CD4-positive, alpha-beta T cell (primary cell): Measurements from ENCODE around the gene WDR3. TPM values are rescaled to one million over a fixed set of nuclear protein-coding genes. Genes with fewer than 3 reads are reported as not detected.

Experiments used
- ATAC-seq: fragments of 200-7000 bp; cut with Tn5 transposase; one replicate; pipeline ENCODE4 v1.10.0; 2022; ENCODE audit warnings: mild to moderate bottlenecking; ENCODE audit not compliant: poor library complexity
- CTCF ChIA-PET: fragments of 350-600 bp; sonication (Branson Sonifier 250); formaldehyde crosslinking; loops from one replicate; lab custom pipeline; 2021; ENCODE audit warnings: antibody characterized with exemption, inconsistent platforms; lab: Charles Lee
- POLR2A ChIA-PET: fragments of 350-600 bp; sonication (Branson Sonifier 250); formaldehyde crosslinking; loops from one replicate; lab custom pipeline; 2021; ENCODE audit warnings: antibody characterized with exemption, inconsistent platforms; lab: Charles Lee
- DNase-seq, 14 experiments: peaks; one replicate each; pipeline ENCODE4 v3.0.0-alpha.2; 2013 to 2020; ENCODE audit warnings: mixed read lengths in 2 of 14
- H3K27ac ChIP-seq, 2 donors: one replicate each; pipeline versions ENCODE4 v1.5.1 to v1.7.0; 2013; ENCODE audit warnings: low read length in 2 of 2, low read depth in 1 of 2, mild to moderate bottlenecking in 1 of 2
- H3K27me3 ChIP-seq, 2 experiments: 1 replicate in 1 of 2; 2 replicates in 1 of 2; pipeline versions ENCODE4 v1.6.1 to v1.7.0; 2013; ENCODE audit warnings: low read length in 2 of 2, control low read depth in 1 of 2, mild to moderate bottlenecking in 1 of 2, moderate library complexity in 1 of 2; ENCODE audit not compliant: insufficient read depth in 2 of 2, control insufficient read depth in 1 of 2
- H3K36me3 ChIP-seq: one replicate; pipeline ENCODE4 v1.6.1; 2013; ENCODE audit warnings: low read length, control low read depth; ENCODE audit not compliant: insufficient read depth
- H3K4me1 ChIP-seq: one replicate; pipeline ENCODE4 v1.6.1; 2013; ENCODE audit warnings: low read length, control low read depth; ENCODE audit not compliant: insufficient read depth
- H3K4me3 ChIP-seq: one replicate; pipeline ENCODE4 v1.5.1; 2013; ENCODE audit warnings: mild to moderate bottlenecking, low read length, moderate library complexity
- H3K9me3 ChIP-seq, 2 experiments: 1 replicate in 1 of 2; 2 replicates in 1 of 2; pipeline versions ENCODE4 v1.6.1 to v1.7.0; 2013; ENCODE audit warnings: low read length in 2 of 2, mild to moderate bottlenecking in 2 of 2, control low read depth in 1 of 2, moderate library complexity in 1 of 2; ENCODE audit not compliant: control insufficient read depth in 1 of 2, insufficient read depth in 1 of 2
- H3K27ac Mint-ChIP-seq: one replicate; pipeline ENCODE4 v1.8.0; 2020; ENCODE audit warnings: mixed read lengths
- H3K27me3 Mint-ChIP-seq: one replicate; pipeline ENCODE4 v1.8.0; 2021; ENCODE audit warnings: mixed read lengths
- H3K36me3 Mint-ChIP-seq: one replicate; pipeline ENCODE4 v1.8.0; 2021; ENCODE audit warnings: low read depth, mixed read lengths
- H3K4me1 Mint-ChIP-seq: one replicate; pipeline ENCODE4 v1.8.0; 2021; ENCODE audit warnings: low read depth, mixed read lengths
- H3K4me3 Mint-ChIP-seq: one replicate; pipeline ENCODE4 v1.8.0; 2020; ENCODE audit warnings: mild to moderate bottlenecking, mixed read lengths
- H3K9me3 Mint-ChIP-seq: one replicate; pipeline ENCODE4 v1.8.0; 2020; ENCODE audit warnings: mixed read lengths
- CTCF ChIP-seq: fragments of 200-600 bp; IDR thresholded peaks from one replicate; pipeline ENCODE4 v1.8.0; 2022; ENCODE audit warnings: antibody characterized with exemption, mild to moderate bottlenecking
- intact Hi-C, 2 experiments: fragments of 100-400 bp; cut with DNase I in 1 of 2; cut with micrococcal nuclease in 1 of 2; formaldehyde crosslinking; loops; one replicate each; pipeline versions ENCODE4 v1.15.1 to v1.9.0; 2023 to 2025; cut with DNase I, micrococcal nuclease
- total RNA-seq, 174 experiments: library from RNA in 2 of 174; stranded (reverse) in 2 of 174; gene quantifications; one replicate each; pipeline ENCODE4 v1.2.3 and lab custom pipeline; 2021 to 2026

WDR3 gene
- total RNA-seq, 2 experiments from 2014 or later: 5.8 to 7.5 TPM

- H3K27me3 ChIP-seq: no peaks in the 10 kb centered on the region
- H3K36me3 ChIP-seq: peaks cover 23% of the 10 kb centered on the region
- H3K9me3 ChIP-seq: no peaks in the 10 kb centered on the region
- ChIA-PET POLR2A (interaction anchor here (0.7 to 1.2 kb wide), 3 partner anchors 13 to 562 kb away, joined by 3 read pairs; no protein-coding TSS in a partner anchor), CTCF (no interaction called here)
- DNase-seq (peak in 1 of 14 experiments; percentile 3), ATAC-seq (no peak)
- Mint-ChIP-seq H3K4me1 (peaks cover 80% of the 10 kb centered on the region), H3K27me3 (no peaks in the 10 kb centered on the region), H3K36me3 (peaks cover 50% of the 10 kb centered on the region), H3K4me3 (peak overlapping the region; percentile 96), H3K9me3 (no peaks in the 10 kb centered on the region), H3K27ac (peak overlapping the region; percentile 92)
- no peak for TF ChIP-seq CTCF
- H3K27ac ChIP-seq: peak overlapping the region; percentile 83 to 90
- H3K4me3 ChIP-seq: peak overlapping the region; percentile 89
- H3K4me1 ChIP-seq: peaks cover 21% of the 10 kb centered on the region
- intact Hi-C loops: loop anchor here in 1 of 2 experiments (5.0 kb wide), 1 partner anchor 563 kb away; the partner anchor contains the start of gene MAN1A2
These were observed 945 bp downstream of the WDR3 start for GRCh38 chr1:117930484-117930883.

GRCh38 chr1:117932576-117932975, 3.0 kb downstream of the WDR3 start:
- no peak for TF ChIP-seq CTCF
- ATAC-seq (no peak), DNase-seq (no peak)
- Histone ChIP-seq H3K36me3 (peaks cover 38% of the 10 kb centered on the region), H3K9me3 (no peaks in the 10 kb centered on the region), H3K4me1 (peaks cover 21% of the 10 kb centered on the region), H3K27ac (no peak overlapping the region), H3K27me3 (no peaks in the 10 kb centered on the region), H3K4me3 (no peak overlapping the region)
- H3K4me3 Mint-ChIP-seq: peak overlapping the region; percentile 35
- H3K9me3 Mint-ChIP-seq: no peaks in the 10 kb centered on the region
- H3K4me1 Mint-ChIP-seq: peaks cover 61% of the 10 kb centered on the region
- CTCF ChIA-PET: no interaction called here
- peak overlapping the region; percentile 22 for H3K27ac Mint-ChIP-seq
- POLR2A ChIA-PET: no interaction called here
- peaks cover 65% of the 10 kb centered on the region for H3K36me3 Mint-ChIP-seq
- no peaks in the 10 kb centered on the region for H3K27me3 Mint-ChIP-seq
- intact Hi-C loops: loop anchor here in 1 of 2 experiments (5.0 kb wide), 1 partner anchor 565 kb away; the partner anchor contains the start of gene MAN1A2

GRCh38 chr1:117933769-117934168, 4.2 kb downstream of the WDR3 start:
- CTCF ChIA-PET: no interaction called here
- TF ChIP-seq CTCF: no peak
- intact Hi-C loops: loop anchor here in 1 of 2 experiments (5.0 kb wide), 1 partner anchor 566 kb away; the partner anchor contains the start of gene MAN1A2
- POLR2A ChIA-PET: no interaction called here
- no peak for DNase-seq
- Histone ChIP-seq H3K36me3 (peaks cover 50% of the 10 kb centered on the region), H3K4me3 (no peak overlapping the region), H3K4me1 (peaks cover 17% of the 10 kb centered on the region), H3K27ac (no peak overlapping the region), H3K9me3 (no peaks in the 10 kb centered on the region), H3K27me3 (no peaks in the 10 kb centered on the region)
- Mint-ChIP-seq H3K27ac (no peak overlapping the region), H3K36me3 (peaks cover 74% of the 10 kb centered on the region), H3K27me3 (no peaks in the 10 kb centered on the region), H3K9me3 (no peaks in the 10 kb centered on the region), H3K4me1 (peaks cover 53% of the 10 kb centered on the region), H3K4me3 (no peak overlapping the region)
- ATAC-seq: no peak
